ENCODE measurements around the gene LMF1. TPM values are rescaled to one million over a fixed set of nuclear protein-coding genes. Genes with fewer than 3 reads are reported as not detected.

LMF1 gene
- total and polyA plus RNA-seq, 8 donors, result 7.6 to 121 (median 15.8) TPM

DNA sequence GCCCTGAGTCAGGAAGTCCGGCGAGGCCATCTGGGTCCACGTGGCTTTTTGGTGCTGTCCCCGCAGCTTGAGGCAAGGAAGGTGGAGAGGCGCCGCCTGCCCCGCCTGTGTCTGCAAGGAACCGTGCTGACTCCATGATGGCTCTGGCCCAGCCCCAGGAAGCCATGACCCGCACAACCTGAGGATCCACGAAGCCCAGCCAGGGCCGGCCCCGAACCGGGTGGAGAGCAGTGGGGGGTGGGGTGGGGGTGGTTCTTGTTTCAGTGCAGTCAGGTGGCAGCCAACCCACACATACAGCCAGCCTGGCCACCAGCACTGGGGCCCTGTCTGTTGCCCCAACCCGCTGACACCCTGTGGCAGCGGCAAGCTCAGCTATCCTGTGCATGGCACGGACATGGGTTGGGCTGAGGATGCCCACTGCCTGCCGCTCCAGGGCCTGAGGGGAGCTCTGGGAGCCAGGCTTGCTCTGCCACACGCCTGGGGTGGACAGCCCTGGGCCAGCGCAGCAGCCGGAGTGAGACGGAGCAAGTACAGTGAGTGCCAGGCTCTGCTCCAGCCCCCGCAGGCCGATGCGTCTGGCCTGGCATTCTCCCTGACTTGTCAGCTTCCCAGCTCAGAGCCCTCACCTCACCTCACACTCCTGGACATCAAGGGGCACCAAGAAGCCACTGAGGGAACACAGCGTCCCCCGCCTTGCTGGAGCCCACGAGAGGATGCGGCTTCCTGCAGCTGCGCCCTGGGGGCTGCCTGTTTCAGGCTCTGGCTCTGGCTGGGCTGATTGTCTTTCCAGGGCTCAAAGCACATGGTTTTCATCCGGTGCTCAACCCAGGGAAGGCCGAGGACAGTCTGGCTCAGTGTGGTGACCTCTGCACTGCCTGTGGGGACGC, 68.8 kb downstream of the LMF1 start:
- Histone ChIP-seq H3K27ac (no peak overlapping the region), H3K4me1 (no peaks in the 10 kb centered on the region), H3K4me3 (no peak overlapping the region), H3K9me3 (peaks cover 0 to 8% (median 1%) of the 10 kb centered on the region in 4 donors), H3K36me3 (peaks cover 3 to 43% (median 24%) of the 10 kb centered on the region in 4 donors), H3K27me3 (no peaks in the 10 kb centered on the region)
- TF ChIP-seq, protein P1, sequence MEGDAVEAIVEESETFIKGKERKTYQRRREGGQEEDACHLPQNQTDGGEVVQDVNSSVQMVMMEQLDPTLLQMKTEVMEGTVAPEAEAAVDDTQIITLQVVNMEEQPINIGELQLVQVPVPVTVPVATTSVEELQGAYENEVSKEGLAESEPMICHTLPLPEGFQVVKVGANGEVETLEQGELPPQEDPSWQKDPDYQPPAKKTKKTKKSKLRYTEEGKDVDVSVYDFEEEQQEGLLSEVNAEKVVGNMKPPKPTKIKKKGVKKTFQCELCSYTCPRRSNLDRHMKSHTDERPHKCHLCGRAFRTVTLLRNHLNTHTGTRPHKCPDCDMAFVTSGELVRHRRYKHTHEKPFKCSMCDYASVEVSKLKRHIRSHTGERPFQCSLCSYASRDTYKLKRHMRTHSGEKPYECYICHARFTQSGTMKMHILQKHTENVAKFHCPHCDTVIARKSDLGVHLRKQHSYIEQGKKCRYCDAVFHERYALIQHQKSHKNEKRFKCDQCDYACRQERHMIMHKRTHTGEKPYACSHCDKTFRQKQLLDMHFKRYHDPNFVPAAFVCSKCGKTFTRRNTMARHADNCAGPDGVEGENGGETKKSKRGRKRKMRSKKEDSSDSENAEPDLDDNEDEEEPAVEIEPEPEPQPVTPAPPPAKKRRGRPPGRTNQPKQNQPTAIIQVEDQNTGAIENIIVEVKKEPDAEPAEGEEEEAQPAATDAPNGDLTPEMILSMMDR (IDR thresholded peaks at IDR 0.05), result no peak
- no peak for TF ChIP-seq POLR2A (IDR thresholded peaks at IDR 0.05)
- DNase-seq, result no peak
- WGBS, 5 donors, result 81 to 97% (median 90%) methylated on average over 12 to 32 of the region's 32 CpGs
- intact Hi-C loops (cut with DNase I; ENCODE audit: low total_unique reads), result no loop called here

DNA sequence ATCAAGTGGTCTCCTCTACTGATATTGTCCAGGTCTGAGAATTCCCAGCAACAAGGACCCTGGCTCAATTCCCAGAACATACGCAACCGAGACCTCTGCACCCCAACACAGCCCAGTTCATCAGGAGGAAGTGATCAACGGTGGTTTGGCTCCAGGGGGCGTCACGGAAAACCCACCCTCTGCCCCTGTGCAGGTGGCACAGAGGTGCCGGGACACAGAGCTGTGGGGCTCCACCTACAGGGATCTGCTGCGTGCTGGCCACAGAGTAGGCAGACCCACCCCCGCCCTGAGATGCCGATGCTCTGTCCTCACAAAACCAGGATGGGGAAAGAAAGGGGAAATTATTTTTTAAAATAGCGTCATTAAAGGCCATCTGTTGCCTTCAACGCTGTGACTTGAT, 69.6 kb downstream of the LMF1 start:
- DNase-seq, result no peak
- intact Hi-C loops (cut with DNase I; ENCODE audit: low total_unique reads), result no loop called here

DNA sequence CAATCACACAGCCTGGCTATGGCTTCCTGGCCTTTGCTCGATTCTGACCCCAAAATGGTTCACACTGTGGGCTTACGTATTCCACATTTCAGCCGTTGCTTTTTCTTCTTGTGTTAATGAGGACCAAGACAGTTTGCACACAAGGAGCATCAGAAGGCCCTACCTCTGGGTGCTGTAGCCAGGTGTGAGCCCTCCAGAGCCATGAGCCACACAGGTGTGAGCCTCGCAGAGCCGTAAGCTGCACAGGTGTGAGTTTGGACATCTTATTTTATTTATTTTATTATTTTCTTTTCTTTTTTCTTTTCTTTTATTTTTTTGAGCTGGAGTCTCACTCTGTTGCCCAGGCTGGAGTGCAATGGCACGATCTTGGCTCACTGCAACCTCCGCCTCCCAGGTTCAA, 70.6 kb downstream of the LMF1 start:
- TF ChIP-seq, protein P1 (IDR thresholded peaks at IDR 0.05), result no peak
- TF ChIP-seq EP300 (IDR thresholded peaks at IDR 0.05) (no peak), POLR2A (IDR thresholded peaks at IDR 0.05) (no peak)
- Histone ChIP-seq H3K4me1 (no peaks in the 10 kb centered on the region), H3K27ac (no peak overlapping the region), H3K27me3 (no peaks in the 10 kb centered on the region), H3K4me3 (no peak overlapping the region), H3K9me3 (no peaks in the 10 kb centered on the region), H3K36me3 (peaks cover 3 to 31% (median 12%) of the 10 kb centered on the region in 4 donors)
- WGBS, 5 donors, result 92 to 98% (median 95%) methylated on average over 7 of the region's 7 CpGs
- intact Hi-C loops (cut with DNase I; ENCODE audit: low total_unique reads), result no loop called here
- DNase-seq, result no peak

More for the DNA sequence above, 69.6 kb downstream of the LMF1 start:
- no peak overlapping the region for H3K27ac ChIP-seq
- H3K36me3 ChIP-seq, result peaks cover 3 to 35% (median 16%) of the 10 kb centered on the region in 4 donors
- H3K4me3 ChIP-seq, result no peak overlapping the region
- TF ChIP-seq, protein P1 (IDR thresholded peaks at IDR 0.05), result no peak
- no peak for TF ChIP-seq POLR2A (IDR thresholded peaks at IDR 0.05)
- no peak for TF ChIP-seq POLR2AphosphoS5 (IDR thresholded peaks at IDR 0.05)
- TF ChIP-seq EP300 (IDR thresholded peaks at IDR 0.05), result no peak
- WGBS, 5 donors, result 80 to 87% (median 82%) methylated on average over 11 of the region's 11 CpGs
- no peaks in the 10 kb centered on the region for H3K4me1 ChIP-seq
- H3K27me3 ChIP-seq, result no peaks in the 10 kb centered on the region
- peaks cover 0 to under 1% (median 0%) of the 10 kb centered on the region in 4 donors for H3K9me3 ChIP-seq

DNA sequence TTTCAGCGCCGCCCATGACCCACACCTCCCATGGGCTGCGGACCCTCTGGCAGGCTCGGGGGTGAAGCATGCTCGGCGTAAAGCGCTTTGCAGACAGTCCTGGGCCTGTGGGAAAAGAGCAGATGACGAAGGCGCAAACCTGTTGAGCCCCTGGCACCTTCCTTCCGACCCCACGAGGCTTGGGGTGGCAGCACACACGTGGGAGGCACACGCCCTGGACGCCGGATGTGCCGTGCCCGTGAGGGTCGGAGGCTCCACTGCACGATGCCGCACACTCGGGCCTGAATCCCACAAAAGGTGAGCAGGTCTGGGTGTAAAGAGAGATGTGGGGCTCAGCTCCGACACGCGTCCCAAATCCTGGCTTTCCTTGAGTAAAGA, 71.1 kb downstream of the LMF1 start:
- no peak for DNase-seq
- Histone ChIP-seq H3K27me3 (no peaks in the 10 kb centered on the region), H3K27ac (no peak overlapping the region), H3K4me1 (no peaks in the 10 kb centered on the region), H3K4me3 (no peak overlapping the region), H3K36me3 (peaks cover 3 to 35% (median 12%) of the 10 kb centered on the region in 4 donors), H3K9me3 (no peaks in the 10 kb centered on the region)
- intact Hi-C loops (cut with DNase I; ENCODE audit: low total_unique reads), result no loop called here
- TF ChIP-seq POLR2AphosphoS5 (IDR thresholded peaks at IDR 0.05) (no peak), EP300 (IDR thresholded peaks at IDR 0.05) (no peak), POLR2A (IDR thresholded peaks at IDR 0.05) (no peak)
- TF ChIP-seq, protein P1 (IDR thresholded peaks at IDR 0.05), result no peak
- WGBS, 5 donors, result 90 to 97% (median 94%) methylated on average over 23 to 24 of the region's 24 CpGs
